C4-2B (cell line): ENCODE measurements around the gene ATP5F1B.

Experiments used
- H3K27ac ChIP-seq: fragments of 450-650 bp; 2 replicates; pipeline ENCODE4 v1.5.1; 2017
- ZFX ChIP-seq: fragments of 450-650 bp; IDR thresholded peaks from 2 replicates; pipeline ENCODE4 v1.6.1; 2017
- TF ChIP-seq, protein P1 (sequence below): fragments of 450-650 bp; conservative IDR thresholded peaks from 2 replicates; pipeline ENCODE4 v1.5.1; 2017; ENCODE audit warnings: mild to moderate bottlenecking

The ATP5F1B gene

DNA sequence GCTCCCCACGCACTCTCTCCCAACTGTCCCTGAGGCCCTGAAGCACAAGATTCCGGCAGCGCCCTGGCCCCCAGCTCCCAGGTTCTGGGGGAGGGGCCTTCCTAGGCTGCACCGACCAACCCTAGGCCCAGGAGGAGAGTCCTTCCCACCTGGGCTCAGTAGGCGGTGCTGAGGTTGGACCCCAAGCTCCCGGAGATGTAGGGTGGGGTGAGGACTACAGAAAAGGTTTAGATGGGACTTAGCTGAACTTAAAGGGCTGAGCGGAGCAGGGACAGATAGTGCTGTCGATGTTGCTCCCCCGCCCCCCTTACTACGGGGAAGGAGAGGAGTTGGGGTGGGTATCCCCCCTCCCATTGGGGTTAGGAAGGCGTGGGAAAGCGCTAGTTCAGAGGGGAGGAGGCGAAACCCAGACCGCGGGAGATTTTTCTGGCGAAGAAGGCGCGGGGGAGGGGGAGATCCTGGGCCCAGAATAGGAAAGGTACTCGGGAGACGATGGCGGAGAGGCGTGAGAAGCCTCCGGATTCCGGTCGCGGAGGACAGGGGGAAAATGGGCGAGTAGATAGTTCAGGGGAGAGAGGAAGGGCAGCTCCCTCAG is 11.4 kb downstream of the ATP5F1B start:
- TF ChIP-seq, protein P1, sequence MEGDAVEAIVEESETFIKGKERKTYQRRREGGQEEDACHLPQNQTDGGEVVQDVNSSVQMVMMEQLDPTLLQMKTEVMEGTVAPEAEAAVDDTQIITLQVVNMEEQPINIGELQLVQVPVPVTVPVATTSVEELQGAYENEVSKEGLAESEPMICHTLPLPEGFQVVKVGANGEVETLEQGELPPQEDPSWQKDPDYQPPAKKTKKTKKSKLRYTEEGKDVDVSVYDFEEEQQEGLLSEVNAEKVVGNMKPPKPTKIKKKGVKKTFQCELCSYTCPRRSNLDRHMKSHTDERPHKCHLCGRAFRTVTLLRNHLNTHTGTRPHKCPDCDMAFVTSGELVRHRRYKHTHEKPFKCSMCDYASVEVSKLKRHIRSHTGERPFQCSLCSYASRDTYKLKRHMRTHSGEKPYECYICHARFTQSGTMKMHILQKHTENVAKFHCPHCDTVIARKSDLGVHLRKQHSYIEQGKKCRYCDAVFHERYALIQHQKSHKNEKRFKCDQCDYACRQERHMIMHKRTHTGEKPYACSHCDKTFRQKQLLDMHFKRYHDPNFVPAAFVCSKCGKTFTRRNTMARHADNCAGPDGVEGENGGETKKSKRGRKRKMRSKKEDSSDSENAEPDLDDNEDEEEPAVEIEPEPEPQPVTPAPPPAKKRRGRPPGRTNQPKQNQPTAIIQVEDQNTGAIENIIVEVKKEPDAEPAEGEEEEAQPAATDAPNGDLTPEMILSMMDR, result no peak
- TF ChIP-seq ZFX, result no peak
- peak overlapping the region; percentile 90 for H3K27ac ChIP-seq

DNA sequence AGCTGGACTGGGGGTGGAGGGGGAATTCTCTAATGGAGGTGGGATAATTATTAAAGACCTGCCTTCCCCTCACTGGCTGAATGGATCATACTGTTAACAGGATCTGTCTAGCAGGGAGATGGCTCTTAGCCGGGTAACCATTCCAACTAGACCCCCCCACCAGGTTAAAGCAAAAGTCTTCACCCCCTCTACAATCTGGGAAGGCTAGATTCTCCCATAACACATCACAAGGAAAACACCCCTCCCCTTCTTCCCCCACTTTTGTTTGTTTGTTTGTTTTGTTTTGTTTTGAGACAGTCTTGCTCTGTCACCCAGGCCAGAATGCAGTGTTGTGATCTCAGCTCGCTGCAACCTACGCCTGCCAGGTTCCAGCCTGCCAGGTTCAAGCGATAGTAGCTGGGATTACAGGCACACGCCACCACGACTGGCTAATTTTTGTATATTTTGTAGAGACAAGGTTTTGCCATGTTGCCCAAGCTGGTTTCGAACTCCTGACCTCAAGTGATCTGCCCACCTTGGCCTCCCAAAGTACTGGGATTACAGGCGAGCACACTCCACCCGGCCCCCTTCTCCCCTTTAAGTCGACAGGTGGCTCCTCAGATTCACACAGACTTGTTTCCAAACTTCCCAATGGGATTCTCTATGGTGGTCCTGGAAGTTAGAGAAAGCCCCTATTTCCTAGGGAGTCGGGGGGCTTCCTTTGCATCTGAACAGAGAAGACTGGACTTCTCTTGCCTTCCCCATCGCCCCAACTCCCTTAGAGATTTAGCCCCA is 12.1 kb downstream of the ATP5F1B start:
- H3K27ac ChIP-seq, result peak overlapping the region; percentile 90
- no peak for TF ChIP-seq ZFX
- TF ChIP-seq, protein P1, result no peak

DNA sequence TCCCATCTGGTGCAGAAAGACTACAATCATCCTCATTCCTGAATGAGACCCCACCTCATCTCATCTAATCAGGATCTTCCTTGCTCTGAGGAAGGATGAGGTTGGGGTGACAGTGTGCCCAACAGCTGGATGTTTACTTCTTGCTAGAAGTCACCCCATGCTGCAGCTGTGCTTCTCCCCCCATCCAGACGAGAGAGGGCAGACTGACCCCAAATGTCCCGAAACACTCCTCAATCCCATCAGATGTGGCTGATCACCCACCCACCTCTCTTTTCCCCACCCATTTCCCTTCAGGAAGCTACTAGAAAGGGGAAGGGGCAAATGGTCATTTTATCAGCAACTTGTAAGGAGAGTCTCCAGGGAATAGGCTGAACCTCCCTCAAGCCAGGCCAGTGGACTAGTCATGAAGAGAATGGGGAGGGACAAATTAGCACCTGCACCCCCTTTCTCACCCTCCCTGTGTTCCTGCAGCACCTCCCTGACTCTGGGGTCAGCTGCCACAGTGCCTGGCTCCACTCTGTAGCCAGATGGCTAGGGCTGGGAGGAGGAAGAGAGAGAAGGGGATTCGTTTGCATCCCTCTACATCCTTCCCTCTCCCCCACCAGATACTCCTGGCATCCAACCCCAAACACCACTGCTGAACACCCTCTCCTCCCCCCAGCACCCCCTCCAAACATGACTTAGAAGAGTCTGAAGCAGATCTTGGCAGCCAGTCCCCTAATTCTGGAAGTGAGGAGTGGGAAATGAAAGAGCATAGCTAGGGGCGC is 12.9 kb downstream of the ATP5F1B start:
- H3K27ac ChIP-seq, result peak overlapping the region; percentile 90

DNA sequence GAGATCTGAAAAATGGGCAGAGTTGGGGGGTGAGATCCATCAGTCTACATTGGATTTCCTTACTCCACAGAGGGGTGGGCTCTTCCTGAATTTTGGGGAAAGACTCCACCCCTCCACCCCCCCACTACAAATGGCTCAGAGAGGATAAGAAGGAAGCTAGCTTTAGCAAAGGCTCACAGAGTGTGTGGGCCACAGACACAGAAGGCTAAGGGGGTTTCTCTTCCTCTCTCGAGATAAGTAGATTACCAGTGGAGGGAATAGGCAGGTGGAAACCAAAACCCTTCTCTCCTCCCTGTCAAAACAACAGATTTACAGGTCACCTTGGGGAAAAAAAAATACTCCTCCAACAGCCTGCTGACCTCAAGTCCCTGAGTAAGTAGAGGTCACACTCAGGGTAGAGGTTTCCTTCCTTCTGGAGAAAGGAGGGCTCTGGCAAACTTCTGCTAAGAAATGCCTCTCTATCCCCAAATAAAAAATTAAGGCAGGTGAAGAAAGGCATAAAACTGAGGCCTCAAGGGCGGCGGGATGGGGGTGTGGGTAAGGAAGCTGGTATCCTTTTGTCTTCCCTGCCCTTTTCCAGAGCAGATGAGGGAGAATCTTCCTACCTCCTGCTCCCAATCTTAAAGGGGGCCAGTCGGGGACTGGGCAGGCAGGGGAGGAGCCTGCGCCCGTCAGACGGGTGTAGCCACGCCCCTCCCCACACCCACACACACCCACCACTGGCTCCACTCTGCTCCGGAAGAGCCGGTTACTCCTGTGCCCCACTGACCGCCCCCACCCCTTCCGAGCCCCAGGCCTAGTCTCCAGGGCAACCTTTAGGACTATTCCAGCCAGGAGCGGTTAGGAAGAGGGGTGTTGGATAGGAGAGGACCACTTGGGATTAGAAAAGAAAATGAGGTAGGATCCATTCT is 13.7 kb downstream of the ATP5F1B start:
- peak overlapping the region; percentile 90 for H3K27ac ChIP-seq
- TF ChIP-seq, protein P1, result no peak
- TF ChIP-seq ZFX, result no peak

More for the DNA sequence above, 12.9 kb downstream of the ATP5F1B start:
- TF ChIP-seq ZFX, result no peak
- TF ChIP-seq, protein P1, result no peak

DNA sequence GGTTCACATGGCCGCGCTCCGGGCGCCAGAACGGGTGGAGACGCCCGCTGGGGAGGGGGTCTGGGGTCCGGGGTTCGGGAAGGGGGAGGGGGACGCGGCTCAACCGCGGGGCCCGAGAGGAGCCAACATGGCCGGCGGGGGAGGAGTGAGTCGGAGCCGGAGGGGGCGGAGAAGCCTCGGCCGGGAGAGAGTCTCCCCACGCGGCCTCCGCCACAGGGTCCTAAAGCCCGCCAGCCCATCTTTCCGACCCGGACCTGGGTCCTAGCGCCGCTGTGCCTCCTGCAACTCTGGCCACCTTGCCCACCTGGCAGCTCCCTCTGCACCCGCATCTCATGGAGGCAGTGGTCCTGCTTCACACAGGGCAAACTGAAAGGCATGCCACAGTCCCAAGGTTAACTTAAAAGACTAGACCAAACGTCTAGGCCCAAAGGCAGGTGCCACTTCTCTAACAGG is 15.6 kb downstream of the ATP5F1B start, which contains the start of gene BAZ2A:
TSS of gene BAZ2A (minus strand) at position 147 of the 453 bp plus-strand sequence. CDS start 12,796 bp downstream, outside the sequence.
- TF ChIP-seq ZFX, result no peak
- TF ChIP-seq, protein P1, result no peak
- H3K27ac ChIP-seq, result peak within 1 kb of the TSS; percentile 94

DNA sequence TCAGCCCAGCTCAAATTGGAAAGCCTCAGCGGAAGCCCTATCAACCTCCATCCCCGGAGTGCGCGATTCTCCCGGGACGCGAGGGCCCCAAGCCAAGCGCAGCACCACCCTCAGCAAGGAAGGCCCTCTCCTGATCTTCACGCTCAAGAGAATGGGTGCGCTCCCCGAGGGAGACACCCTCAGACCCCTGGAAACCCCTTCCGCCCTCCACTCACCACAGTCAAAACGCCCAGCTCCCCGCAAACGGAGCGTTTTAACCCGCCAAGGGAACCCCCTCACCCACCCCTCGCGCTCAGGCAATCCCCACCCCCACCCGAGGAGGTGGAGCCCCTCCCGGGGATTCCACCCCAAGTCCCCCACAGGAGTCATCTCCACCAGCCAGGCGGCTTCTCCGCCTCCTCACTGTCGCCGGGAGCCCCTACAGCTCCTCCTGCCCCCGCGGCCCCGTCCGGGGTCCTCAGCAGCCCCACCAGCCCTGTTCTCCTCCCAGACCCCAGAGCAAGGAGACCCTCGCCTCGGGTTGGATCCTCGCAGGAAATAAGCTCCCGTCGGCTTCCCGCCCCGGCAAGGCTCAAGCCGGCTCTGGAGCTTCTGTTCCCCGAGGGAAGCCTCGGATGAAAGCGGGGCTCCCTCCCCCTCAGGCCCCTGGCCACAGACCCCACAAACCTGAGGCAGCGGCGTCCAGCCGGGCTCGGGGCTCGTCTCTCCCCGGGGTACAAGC is 16.2 kb downstream of the ATP5F1B start:
- H3K27ac ChIP-seq, result peak overlapping the region; percentile 94
- TF ChIP-seq, protein P1, result no peak
- no peak for TF ChIP-seq ZFX
